ENCODE measurements around the gene BCAS3.

DNA sequence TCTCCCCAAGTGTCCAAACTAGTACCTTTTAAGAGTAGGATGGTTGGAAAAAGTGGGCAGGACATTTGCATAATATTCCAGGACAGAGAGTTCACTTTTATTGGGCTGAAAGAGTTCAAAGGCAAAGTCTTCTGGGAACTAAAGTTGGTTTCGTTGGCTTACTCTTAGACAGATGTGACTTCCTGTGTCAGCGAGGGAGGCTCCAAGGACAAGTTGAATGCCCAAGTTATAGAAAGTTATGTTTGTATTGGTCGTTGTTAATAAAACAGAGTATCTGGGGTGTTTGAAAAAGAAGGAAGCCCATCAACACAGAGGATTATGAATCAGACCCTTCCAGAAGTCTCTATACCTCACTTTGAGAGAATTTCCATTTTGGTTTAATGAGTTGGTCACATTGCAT is 604.7 kb downstream of the BCAS3 start:
- no peak for TF ChIP-seq CTCF (IDR thresholded peaks at IDR 0.05; ENCODE audit: poor library complexity, severe bottlenecking)
- no peak for TF ChIP-seq SMC3 (conservative IDR thresholded peaks at IDR 0.05; ENCODE audit: poor library complexity)
- TF ChIP-seq TAF1 (IDR thresholded peaks at IDR 0.05; ENCODE audit: low read depth): no peak
- no peak for TF ChIP-seq EP300 (conservative IDR thresholded peaks at IDR 0.05; ENCODE audit: poor library complexity, severe bottlenecking)
- no peak for TF ChIP-seq POLR2AphosphoS5 (IDR thresholded peaks at IDR 0.05)
- no peak for TF ChIP-seq EZH2 (IDR thresholded peaks at IDR 0.05; ENCODE audit: borderline replicate concordance, insufficient read depth, low read length, poor library complexity, severe bottlenecking)
- TF ChIP-seq MXI1 (conservative IDR thresholded peaks at IDR 0.05; ENCODE audit: poor library complexity, severe bottlenecking): no peak
- no peak for TF ChIP-seq REST (IDR thresholded peaks at IDR 0.05; ENCODE audit: borderline replicate concordance)
- TF ChIP-seq RAD21 (conservative IDR thresholded peaks at IDR 0.05): no peak
